ENCODE results near the gene PPP2R2B.

DNA sequence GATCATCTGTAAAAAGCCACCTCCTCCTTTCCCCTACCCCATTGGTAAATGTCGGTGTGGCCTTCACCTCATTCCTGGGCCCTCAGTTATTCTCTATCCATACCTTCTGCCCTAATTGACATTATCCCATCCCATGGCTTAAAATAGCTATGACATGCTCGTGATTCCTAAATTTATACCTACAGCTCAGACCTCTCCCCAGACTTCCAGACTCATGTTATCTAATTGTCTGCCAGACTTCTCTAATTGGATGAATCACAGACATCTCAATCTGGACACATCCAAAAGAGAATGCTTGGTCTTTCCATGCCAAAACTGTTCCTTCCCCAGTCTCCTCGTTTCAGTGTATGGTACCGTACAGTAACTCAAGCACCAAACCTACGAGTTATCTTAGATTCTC lies 249.6 kb downstream of the PPP2R2B start:
- TF ChIP-seq, protein P1, sequence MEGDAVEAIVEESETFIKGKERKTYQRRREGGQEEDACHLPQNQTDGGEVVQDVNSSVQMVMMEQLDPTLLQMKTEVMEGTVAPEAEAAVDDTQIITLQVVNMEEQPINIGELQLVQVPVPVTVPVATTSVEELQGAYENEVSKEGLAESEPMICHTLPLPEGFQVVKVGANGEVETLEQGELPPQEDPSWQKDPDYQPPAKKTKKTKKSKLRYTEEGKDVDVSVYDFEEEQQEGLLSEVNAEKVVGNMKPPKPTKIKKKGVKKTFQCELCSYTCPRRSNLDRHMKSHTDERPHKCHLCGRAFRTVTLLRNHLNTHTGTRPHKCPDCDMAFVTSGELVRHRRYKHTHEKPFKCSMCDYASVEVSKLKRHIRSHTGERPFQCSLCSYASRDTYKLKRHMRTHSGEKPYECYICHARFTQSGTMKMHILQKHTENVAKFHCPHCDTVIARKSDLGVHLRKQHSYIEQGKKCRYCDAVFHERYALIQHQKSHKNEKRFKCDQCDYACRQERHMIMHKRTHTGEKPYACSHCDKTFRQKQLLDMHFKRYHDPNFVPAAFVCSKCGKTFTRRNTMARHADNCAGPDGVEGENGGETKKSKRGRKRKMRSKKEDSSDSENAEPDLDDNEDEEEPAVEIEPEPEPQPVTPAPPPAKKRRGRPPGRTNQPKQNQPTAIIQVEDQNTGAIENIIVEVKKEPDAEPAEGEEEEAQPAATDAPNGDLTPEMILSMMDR (IDR thresholded peaks at IDR 0.05) = no peak
- TF ChIP-seq POLR2A (IDR thresholded peaks at IDR 0.05) = no peak
